GM23338 (cell line): ENCODE data around the gene DDX59.

ENCODE experiments used
- CTCF ChIP-seq, 2 experiments: fragments of 200-600 bp in 1 of 2; sonication (generic) in 1 of 2; conservative IDR thresholded peaks; 2 replicates each; pipeline versions ENCODE4 v1.5.1 to v1.6.1; 2016 to 2017; ENCODE audit warnings: antibody characterized with exemption in 2 of 2, low read depth in 2 of 2, mild to moderate bottlenecking in 2 of 2, moderate library complexity in 1 of 2
- EZH2 ChIP-seq: fragments of 200-600 bp; sonication (generic); IDR thresholded peaks from one replicate; pipeline ENCODE4 v1.8.0; 2017; ENCODE audit warnings: antibody characterized with exemption, mild to moderate bottlenecking, low read depth; ENCODE audit not compliant: unreplicated experiment
- EZH2phosphoT487 ChIP-seq: fragments of 200-600 bp; sonication (generic); IDR thresholded peaks from one replicate; pipeline ENCODE4 v1.8.1; 2018; ENCODE audit warnings: antibody characterized with exemption; ENCODE audit not compliant: unreplicated experiment
- JUNB ChIP-seq: IDR thresholded peaks from one replicate; pipeline ENCODE4 v1.6.1; 2016; ENCODE audit warnings: antibody characterized with exemption; ENCODE audit not compliant: unreplicated experiment
- POLR2AphosphoS5 ChIP-seq: IDR thresholded peaks from 2 replicates; pipeline ENCODE4 v1.6.1; 2016; ENCODE audit warnings: antibody characterized with exemption, low read depth
- REST ChIP-seq: IDR thresholded peaks from one replicate; pipeline ENCODE4 v1.6.1; 2018; ENCODE audit warnings: antibody characterized with exemption; ENCODE audit not compliant: unreplicated experiment
- ZNF331 ChIP-seq: fragments of 250-450 bp; sonication (Bioruptor Pico); IDR thresholded peaks from 2 replicates; pipeline ENCODE4 v1.5.0; 2020; ENCODE audit warnings: low read depth, mild to moderate bottlenecking, moderate library complexity

- no peak for TF ChIP-seq EZH2
- no peak for TF ChIP-seq REST
- TF ChIP-seq CTCF (conservative IDR thresholded peaks at IDR 0.05; ENCODE audit: low read depth in 2 of 2) = no peak
- TF ChIP-seq POLR2AphosphoS5 = no peak
- TF ChIP-seq JUNB = no peak
- no peak for TF ChIP-seq ZNF331 (CRISPR knock-in tag)
- no peak for TF ChIP-seq EZH2phosphoT487
Measured at GRCh38 chr1:200710166-200710565, 40.5 kb upstream of the DDX59 start.
